ENCODE results near the gene DUSP10.
A peak's percentile ranks its signal among the peaks of the same experiment; 100 is the strongest.

DUSP10 gene

DNA sequence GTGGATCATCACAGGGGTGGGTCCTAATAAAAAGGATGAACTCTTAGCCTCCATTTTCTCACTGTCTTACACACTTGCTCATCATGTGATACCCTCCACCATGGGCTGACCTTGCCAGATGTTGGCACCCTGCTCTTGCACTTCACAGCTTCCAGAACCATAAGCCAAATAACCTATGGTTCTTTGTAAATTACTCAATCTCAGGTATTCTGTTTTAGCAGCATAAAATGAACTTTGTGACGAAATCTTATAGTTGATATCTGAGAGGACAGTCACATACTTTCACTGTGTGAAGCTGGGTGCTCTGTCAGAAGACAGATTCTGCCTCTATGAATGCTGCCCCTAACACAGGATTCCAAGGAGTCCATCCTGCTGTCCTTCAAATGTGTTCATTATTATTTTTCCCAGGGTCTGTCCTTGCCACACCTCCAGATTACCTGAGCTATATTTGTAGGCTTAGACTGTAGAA, 13.8 kb downstream of the DUSP10 start:
- no peak for DNase-seq

DNA sequence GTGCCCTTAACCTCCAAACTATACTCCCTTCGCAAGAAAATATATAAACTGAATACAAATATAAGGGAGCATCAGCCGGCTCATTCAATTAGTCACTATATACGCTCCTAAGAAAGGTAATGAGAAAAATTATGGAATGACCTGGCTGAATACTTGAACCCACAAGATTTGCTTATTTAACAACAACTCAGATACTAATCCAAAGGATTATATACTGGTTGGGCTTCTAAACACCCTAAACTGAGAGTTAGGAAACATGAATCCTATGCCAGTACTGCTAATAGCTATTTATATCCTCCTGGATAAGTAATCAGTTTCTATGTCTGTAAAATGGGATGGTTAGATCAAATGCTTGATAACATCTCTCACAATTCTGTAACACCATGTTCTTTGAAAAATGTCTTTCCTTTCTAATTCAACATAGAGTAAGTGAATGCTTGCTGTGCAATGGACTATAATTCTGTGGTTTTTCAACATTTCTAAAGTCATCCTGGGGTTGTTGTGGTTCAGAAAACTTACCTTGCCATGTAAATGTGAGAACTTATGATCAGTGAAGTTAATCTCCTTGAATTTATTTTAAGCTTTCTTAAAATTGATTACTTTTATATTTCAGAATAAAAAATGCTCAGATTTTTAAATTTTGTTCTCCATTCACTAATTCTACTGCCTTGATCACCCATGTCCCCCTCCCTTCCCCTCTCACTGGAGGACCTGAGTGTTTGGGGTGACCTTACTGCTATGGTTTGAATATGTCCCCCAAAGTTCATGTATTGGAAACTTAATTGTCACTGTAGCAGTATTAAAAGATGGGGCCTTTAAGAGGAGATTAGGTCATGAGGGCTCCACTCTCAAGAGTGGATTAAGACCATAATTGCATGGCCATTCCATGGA, 14.5 kb downstream of the DUSP10 start:
- no peak for DNase-seq

DNA sequence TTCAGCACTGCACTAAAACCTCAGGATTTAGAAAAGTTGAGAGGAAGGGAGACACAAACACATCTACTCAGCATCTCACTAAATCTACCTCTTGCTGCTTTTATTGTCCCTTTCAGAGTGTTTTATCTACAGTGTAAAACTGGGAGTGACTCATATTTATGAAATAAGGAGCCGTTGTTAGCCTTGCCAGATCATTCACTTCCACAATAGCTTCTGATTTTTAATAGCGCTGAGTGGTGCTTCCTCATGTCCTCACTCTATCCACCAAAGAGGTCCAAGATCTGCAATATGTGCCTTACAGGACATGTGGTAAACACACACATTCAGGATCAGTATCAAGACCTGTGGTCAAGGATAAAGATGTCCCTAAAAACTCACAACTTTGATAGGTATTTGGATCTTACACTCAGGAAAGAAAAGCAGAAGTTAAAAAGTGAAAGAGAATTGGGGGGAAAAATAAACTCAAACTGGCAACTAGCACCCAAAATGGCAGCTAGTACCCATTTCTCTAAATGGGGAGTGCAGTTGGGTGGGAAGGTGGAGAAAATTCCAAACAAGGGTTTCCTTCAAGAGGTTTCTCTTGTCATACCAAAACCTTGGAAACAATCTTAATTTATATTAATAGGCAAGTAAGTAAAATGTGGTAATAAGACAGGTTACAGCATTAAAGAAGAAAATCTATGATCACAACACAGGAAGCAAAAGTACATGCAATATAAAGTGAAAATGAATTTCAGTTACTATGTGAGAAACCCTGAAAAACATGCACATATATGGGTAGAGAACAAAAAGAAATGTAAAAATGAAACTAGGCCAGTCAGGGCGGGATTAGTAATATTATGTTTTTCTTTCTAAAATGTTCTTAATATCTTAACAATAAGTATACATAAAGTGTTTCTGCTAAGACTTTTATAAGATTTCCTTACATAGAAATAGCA, 15.9 kb downstream of the DUSP10 start:
- no peak for DNase-seq

DNA sequence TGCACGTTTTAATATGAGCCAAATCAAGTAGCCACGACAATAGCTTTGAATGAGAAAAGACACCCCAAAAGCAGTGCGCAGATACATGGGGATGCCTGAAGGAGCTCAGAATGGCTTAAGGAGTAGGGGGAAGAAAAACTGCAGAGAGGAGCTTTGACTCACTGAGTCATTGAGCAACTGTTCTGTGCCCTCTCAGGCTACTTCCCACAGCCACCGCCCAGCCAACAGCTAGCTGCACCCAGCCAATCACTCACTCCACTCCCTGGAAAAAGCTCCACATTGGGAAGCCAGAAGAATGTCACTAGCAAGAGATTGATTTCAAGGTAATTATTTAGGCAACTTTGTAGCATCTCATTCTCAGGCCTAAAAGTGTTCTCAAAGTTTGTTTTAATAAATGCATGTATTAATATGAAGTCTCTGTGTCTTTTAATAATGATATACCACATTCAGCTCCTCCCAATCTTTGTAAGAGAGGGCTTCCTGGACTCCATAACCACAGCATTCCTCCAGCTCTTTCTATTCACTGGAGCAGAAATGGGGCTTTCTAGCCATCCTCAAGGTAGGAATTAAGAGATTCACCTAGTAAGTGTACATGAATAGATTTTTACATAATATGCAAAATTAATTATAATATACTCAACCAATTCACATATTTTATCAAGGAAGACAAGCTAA, 16.8 kb downstream of the DUSP10 start:
- no peak for DNase-seq

DNA sequence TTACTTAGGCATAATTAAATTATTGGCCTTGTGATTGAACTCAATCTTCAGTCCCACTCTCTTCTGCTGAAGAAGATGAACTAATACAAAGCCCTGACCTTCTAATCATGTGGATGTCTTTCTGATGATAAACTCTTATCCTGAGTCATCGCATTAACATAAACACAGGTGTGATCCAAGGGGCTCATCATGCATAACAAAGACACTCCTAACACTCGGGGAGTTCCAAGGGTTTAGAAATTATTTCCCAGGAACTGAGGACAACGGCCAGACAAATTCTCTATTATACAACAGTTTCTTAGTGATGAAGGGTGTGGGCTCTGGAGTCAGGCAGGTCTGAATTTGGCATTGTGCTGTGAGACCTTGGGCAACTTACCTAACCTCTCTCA, 18.0 kb downstream of the DUSP10 start:
- DNase-seq: no peak

DNA sequence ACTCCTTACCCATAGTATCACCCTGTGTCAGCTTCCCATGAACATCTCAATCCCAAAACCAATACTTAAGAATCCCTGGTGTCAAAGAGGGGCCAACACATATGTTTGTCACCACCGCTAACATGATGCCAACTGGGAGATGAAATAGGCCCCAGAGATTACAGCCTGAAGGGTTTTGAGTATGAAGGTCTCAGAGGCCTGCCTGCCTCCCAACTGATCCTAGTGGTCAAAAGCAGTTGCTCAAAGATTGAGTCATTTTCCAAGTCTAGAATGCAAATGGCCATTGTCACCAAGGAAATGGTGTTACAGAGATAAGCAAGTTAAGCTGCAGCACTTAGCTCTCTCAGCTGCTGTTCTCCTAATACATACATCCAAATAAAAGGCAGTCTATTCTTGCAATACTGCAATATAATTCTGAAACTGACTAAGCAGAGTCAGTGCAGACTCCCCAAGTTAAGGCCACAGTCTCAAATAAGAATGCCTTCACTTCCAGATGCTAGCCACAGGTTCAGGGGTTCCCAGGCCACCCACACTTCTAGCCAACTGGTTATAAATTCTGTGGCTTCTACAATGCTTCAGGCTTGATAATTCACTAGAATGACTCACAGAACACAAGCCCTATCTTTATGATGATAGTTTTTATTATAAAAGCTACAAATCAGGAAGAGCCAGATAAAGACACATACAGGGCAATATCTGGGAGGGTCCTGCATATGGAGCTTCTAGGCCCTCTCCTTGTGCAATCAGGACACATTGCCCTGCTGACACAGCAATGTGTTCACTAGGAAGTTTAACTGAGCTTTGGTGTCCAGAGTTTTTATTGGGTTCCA, 18.7 kb downstream of the DUSP10 start:
- no peak for DNase-seq

DNA sequence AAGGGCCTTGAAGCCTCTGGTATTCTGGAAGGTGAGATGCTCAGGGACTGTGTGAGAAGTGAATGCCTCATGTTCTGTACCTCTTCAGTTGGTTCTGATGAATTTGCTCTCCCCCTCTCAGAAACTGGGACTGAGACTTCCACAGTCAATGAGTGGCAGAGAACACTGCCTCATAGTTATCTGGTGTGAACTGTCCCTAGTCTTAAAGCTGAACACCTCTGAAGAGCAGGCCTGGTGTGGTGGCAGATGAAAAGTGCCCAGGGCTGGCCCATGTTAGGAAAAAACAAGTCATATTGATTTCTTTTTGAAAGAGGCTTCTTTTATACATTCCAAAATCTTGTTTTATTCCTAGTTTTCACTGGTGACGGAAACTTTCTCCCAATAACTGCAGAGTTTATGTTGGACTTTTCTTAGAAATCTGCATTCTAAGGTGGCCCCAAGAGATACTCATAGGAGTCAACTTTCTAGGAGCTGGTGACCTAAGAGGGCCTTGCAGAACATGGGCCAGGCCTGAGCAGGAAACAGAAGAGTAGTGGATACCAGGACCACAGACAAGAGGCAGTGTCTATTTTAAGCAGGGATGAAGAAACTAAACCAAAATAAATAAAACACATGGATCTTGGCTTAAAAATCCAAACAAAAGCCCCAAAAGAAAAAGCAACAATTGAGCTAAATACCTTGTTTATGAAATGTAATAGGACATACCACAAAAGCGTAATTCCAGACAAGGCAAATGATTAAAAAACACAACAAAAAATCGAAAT, 19.5 kb downstream of the DUSP10 start:
- DNase-seq: no peak

DNA sequence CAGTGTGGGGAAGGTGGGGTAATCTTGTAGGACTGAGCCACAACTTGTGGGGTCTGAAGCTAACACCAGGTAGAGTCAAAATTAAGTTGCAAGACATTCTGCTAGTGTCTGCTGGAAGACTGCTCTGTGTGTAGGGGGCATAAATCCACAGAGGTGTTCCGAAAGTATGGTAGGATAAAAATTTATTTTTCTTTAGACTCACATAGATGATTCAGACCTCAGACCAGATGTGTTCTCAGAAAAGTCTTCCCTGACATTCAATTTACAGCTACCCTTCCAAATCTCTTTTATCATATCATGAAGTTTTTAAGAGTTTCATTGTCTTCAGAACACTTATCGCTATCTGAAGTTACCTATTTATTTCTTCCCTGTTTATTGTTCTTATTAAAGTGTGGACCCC, 21.3 kb downstream of the DUSP10 start:
- no peak for DNase-seq

DNA sequence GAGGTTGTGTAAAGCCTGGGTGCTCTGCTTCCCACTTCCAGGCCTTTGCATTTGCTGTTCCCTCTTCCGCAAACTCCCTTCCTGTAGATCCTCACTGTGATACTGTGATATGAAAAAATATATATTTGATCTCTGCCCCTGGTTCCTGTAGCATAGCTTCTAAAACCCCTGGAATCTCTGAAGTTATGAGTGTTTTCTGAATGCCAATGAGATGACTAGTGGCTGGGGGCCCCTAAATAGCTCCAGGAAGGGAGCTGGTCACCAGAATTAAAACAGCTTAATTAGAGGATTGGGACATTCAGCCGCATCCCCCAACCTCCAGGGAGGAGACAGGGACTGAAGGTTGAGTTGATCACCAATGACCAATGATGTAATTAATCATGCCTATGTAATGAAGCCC, 21.9 kb downstream of the DUSP10 start:
- no peak for DNase-seq

DNA sequence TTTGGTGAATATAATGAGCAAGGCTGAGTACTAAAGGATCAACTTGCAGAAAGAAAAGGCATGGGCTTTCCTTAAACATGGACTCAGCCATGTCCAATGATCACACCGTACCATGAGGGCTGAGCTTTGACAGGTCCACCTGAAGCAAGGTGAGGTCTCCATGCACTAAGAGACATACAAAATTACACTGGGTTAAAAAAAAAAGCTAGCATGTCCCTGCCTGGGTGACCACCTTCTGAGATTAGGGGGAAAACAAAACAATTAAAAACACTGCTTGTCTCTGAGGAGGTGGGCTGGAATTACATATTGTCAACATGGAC, 22.7 kb downstream of the DUSP10 start:
- no peak for DNase-seq

DNA sequence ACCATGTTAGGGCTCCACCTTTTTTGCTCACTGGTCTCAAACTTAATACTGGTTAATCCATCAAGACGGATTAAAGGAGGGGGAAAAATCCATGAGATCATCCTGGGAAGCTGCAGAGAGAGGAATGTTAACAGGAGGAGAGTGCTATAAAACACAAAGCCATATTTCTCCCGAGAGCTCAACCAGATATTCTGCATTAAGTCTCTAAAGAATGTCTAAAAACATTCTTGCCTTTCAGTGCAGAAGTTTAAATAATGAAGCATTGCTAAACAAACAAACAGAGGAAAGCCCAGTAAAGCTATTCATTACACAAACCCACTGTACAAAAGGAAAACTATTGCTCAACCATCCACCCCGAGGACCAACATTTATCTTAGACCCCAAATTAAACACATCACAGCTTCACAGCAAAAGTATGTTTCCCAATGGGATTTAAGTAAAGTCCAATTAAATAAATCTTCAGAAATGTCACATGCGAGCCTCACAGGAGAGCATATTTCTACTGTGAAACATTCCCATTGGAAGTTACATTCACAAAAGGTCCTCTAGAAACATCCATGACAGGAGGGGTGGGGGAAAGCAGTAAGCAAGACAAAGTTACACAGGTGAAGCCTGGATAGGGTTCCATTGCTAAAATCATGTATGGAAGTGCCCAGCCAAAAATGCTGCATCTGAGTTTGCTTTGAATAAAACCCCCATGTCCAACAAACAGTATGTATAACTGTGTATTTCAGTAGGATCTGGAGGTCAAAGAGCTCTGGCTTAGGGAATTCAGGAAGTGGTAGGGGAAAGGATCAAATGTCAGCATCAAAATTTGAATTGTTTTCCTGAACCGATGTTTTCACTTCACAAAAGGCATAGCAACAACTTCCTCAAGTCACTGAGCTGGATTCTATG, 23.3 kb downstream of the DUSP10 start:
- no peak for DNase-seq

DNA sequence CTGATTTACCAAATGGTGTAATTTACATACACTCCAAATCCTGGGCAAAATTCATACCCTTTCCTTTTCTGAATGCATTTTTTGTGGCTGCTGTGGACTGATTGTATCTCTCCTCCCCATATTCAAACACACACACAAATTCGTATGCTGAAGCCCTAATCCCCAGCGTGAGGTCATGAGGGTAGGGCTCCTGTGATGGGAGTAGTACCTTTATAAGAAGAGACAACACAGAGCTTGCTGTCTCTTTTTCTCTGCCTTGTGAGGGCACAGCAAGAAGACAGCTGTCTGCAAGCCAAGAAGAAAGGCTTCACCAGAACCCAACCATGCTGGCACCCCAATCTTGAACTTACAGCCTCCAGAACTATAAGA, 24.4 kb downstream of the DUSP10 start:
- no peak for DNase-seq

DNA sequence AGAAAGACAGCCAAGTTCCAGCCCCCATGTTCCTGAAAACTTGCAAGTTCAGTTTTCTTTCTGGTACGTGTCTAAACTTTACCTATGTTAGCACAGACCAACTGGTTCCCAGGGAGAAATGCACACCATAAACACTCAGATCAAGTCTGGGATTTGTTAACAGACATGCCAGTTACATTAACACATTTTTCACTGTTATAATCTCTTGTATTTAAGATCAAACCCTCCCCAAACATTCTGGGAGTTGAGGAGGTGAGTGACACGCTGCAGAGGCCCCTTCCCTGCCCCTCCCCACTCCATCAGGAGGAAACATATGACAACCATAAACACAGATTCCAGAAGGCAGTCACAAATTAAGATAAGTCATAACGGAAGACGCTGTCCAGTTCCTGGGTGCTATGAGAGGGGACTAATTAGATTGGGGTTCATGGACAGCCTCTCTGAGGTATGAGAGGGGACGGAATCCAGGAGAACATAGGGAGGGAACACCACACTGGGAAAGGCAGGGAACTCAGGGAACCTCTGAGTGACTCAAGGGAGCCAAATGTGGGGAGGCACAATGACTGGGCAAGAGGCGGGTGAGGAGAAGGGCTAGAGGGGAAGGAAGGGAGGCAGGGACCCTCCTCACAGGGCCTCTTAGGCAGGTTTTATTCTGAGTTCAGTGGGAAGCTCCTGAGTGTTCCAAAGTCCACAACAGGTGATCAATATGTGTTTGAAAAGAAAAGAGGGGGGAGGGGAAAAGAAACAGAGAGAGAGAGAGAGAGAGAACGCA, 25.0 kb downstream of the DUSP10 start:
- DNase-seq: no peak

DNA sequence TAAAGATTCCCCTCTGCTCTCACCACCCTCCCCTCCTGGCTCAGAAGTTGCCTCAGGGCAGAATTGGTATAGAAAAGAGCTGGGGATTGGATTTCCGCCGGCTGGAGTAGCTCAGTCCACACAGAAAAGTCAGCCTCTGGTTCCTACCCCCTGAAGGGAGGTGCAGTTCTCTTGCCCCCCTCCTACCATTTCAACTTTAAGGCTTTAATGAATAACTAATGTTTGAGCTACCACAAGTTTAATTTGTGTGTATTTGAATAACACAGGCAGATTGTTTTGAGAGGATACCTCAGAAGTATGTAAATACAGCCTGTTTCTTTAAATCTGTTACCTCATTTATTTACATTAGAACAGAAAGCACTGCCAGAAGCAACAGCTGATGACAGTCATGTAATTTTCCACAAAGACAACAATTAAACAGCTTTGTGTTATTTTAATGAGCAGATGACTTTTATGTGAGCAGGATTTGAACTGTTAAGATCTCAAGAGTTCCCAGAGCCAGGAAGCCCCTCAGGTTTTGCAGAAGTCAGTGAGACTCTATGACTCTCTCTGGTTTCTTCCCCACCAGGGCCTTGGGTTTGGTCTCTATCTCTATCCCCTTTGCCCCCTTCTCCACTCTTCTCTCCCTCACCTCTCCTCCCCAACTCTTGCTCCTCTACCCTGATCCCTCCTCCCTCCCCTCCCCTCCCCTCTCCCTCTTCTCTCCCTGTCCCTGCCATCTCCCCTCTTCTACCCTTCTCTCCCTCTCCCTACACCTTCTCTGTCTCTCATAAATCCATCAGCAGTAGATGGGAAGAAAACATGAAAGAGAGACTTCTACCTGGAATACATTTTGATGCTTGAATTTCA, 26.3 kb downstream of the DUSP10 start:
- DNase-seq: no peak

DNA sequence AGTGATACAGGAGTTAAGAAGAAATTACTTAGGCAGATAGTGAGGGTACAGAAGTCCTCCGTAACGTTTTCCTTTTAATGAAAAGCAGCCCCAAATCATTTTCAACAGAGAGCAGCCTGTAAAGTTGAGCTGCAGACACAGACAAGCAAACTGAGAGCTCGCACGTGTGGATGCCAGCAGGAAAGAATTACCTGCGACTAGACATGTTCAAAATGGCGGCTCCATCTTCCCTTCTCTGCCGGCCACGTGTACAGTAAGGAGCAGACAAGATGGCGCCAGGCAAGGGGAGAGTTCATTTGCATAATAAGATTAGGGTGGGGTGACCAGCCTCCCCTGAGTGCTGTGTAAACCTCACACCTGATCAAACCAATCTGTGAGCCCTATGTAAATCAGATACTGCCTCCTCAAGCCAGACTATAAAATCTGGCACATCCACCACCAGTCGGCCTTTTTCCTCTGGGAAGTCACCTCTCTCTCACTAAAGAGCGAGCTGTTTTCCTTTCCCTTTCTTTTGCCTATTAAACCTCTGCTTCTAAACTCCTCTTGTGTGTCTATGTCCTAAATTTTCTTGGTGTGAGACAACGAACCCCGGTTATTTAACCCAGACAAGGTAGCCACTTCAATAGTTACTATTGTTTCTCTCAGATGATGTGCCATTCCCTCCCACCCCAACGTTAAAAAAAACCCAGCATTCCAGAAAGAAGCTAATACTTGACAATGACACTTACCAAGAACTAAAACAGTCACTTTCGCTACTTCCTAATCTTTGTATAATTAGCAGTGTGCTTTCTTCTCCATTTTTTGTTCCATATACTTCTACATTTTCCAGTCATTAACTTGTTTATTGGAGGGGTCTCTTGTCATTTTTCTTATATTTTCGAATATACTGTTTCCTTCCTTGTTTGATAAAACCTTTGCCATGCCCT, 27.4 kb downstream of the DUSP10 start:
- DNase-seq: no peak

DNA sequence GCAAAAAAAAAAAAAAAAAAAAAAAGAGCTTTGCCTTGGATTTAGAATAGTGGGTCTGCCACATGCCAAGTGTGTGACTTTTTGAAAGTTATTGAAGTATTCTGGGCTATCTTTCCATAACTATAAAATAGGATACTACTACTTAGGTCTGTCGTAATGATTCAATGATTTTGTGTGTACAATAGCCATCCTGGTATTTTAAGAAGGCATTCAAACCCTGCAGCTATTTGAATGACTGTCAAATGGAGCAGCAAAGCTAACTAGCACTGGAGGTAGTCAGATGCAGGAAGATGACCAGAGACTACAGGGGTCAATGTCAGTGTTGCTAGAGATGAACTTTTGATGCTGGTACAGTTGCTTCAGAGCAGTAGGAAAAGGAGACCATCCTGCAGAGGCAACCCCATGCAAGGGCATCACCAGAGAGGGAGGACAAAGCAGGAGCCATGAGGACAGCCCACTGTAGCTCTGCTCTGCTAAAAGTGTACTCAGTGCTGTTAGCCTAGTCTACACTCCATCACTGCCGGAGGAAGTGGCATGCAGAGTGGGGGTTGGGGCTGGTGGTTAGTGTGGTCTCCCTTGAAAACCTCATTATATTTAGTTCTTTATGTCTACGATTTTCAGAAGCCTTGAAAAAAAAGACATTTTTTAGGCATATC, 29.0 kb downstream of the DUSP10 start:
- DNase-seq: peak; percentile 54

DNA sequence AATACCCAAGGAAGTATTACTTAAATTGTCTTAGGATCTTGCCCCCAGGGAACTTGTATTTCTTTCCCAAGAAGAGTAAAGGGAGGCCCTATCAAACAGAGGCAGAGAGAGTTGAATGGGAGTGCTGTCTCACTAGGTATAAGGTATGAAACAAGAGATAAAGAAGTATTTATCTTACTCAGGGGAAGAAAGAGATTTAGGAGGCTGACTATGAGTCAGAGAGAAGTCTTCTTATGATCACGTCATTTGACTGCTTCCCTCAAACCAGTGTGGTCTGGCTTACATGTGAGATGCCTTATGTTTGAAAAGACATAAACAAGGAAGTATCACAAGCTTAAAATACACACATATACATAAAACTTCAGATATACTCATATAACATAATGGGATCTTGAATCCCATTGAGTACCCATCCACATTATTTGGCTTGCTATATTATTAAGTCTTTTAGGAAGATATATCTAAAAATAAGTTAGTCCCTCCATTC, 29.6 kb downstream of the DUSP10 start:
- DNase-seq: no peak

Data from activated CD4-positive, alpha-beta T cell treated with anti-CD3 and anti-CD28 coated beads for 1 hour (primary cell).